Measurements from ENCODE around the gene MINDY3. TPM values are rescaled to one million over a fixed set of nuclear protein-coding genes. Genes with fewer than 3 reads are reported as not detected.
A peak's percentile ranks its signal among the peaks of the same experiment; 100 is the strongest.

The MINDY3 gene
- total and polyA plus RNA-seq, 10 donors: 16.1 to 35.0 (median 30.0) TPM

DNA sequence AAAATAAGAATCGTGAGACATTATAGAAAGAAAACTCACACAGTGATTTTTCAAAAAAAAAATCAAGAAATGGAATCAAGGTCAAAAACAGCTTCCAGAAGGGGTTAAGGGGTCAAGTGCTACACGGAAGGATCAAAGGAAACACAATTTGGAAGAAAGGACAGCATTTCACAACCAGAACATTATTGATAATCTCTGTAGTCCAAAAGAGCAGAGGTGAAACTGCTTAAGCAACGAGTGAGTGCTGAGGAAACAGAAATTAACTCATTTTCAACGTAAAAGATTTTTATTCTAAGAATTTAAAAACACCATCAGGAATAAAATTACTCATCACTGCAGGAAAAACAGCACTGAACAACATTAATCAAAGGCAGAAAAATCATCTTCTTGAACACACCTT is 23.5 kb downstream of the MINDY3 start:
- Histone ChIP-seq H3K36me3 (peaks cover 0 to 56% (median 21%) of the 10 kb centered on the region in 6 donors), H3K4me3 (no peak overlapping the region), H3K27me3 (replicated peaks in 1 of 7) (no peaks in the 10 kb centered on the region), H3K4me1 (peaks cover 0 to 22% (median 2%) of the 10 kb centered on the region in 6 donors), H3K9me3 (no peaks in the 10 kb centered on the region), H3K27ac (no peak overlapping the region)
- TF ChIP-seq, protein P1, sequence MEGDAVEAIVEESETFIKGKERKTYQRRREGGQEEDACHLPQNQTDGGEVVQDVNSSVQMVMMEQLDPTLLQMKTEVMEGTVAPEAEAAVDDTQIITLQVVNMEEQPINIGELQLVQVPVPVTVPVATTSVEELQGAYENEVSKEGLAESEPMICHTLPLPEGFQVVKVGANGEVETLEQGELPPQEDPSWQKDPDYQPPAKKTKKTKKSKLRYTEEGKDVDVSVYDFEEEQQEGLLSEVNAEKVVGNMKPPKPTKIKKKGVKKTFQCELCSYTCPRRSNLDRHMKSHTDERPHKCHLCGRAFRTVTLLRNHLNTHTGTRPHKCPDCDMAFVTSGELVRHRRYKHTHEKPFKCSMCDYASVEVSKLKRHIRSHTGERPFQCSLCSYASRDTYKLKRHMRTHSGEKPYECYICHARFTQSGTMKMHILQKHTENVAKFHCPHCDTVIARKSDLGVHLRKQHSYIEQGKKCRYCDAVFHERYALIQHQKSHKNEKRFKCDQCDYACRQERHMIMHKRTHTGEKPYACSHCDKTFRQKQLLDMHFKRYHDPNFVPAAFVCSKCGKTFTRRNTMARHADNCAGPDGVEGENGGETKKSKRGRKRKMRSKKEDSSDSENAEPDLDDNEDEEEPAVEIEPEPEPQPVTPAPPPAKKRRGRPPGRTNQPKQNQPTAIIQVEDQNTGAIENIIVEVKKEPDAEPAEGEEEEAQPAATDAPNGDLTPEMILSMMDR (IDR thresholded peaks at IDR 0.05 in 8 of 11, conservative IDR thresholded peaks at IDR 0.05 in 3 of 11): no peak
- TF ChIP-seq POLR2A (IDR thresholded peaks at IDR 0.05) (no peak), POLR2AphosphoS5 (IDR thresholded peaks at IDR 0.05) (no peak)
- intact Hi-C loops (cut with DNase I; ENCODE audit: low total_unique reads): no loop called here
- 44 to 70% (median 62%) methylated on average over 4 of the region's 4 CpGs for WGBS, 5 donors
- DNase-seq: no peak

DNA sequence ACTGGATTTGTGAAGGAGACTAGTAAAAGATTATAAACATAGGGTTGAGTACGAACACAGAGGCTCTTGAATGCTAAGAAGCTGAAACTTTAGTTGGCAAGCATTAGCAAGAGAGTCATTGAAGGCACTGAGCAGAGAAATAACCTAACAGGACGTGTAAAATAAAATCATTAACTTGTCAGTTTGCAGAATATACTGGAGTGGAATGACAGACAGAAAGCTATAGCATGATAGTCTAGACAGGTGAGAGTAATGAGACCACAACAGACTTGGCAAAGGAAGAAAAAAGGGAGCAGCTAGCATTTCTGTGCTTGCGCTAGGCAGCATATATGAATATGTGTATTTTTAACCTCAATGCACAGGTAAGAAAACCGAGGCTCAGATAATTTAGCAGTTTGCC is 30.8 kb downstream of the MINDY3 start:
- 79 to 95% (median 91%) methylated on average over 4 of the region's 4 CpGs for WGBS, 5 donors
- DNase-seq: no peak
- no peak for TF ChIP-seq POLR2A (IDR thresholded peaks at IDR 0.05)
- no peak for TF ChIP-seq POLR2AphosphoS5 (IDR thresholded peaks at IDR 0.05)
- TF ChIP-seq, protein P1 (IDR thresholded peaks at IDR 0.05 in 8 of 11, conservative IDR thresholded peaks at IDR 0.05 in 3 of 11): no peak
- H3K9me3 ChIP-seq: no peaks in the 10 kb centered on the region
- no peaks in the 10 kb centered on the region for H3K4me1 ChIP-seq
- no peak overlapping the region for H3K27ac ChIP-seq
- no peaks in the 10 kb centered on the region for H3K27me3 ChIP-seq (replicated peaks in 1 of 7)
- intact Hi-C loops (cut with DNase I; ENCODE audit: low total_unique reads): no loop called here
- no peak overlapping the region for H3K4me3 ChIP-seq
- H3K36me3 ChIP-seq: peaks cover 0 to 93% (median 28%) of the 10 kb centered on the region in 6 donors

DNA sequence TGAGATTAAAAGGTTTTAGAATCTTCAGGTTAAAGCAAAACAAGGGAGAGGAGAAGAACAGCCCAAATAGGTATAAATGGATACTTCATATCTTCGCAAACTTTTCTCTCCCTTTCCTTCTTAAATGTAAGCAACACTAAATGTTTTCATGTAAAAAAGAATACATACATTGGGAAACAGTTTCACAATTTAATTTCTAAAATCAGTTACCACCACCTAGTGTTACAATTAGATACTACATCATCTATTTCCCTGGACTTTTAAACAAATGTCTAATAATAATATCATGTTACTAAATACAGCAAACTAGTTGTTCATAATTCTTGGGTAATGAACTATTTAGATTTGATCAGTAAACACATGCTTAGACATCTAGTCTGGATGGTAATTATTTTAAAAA is 35.8 kb downstream of the MINDY3 start:
- no peaks in the 10 kb centered on the region for H3K9me3 ChIP-seq
- TF ChIP-seq, protein P1 (IDR thresholded peaks at IDR 0.05 in 8 of 11, conservative IDR thresholded peaks at IDR 0.05 in 3 of 11): peak in 8 of 11 experiments; percentile 11 to 66 (median 46)
- TF ChIP-seq POLR2A (IDR thresholded peaks at IDR 0.05): no peak
- no peak overlapping the region for H3K27ac ChIP-seq
- H3K4me3 ChIP-seq: no peak overlapping the region
- H3K4me1 ChIP-seq: no peaks in the 10 kb centered on the region
- DNase-seq: no peak
- 83 to 96% (median 88%) methylated on average over 1 of the region's 1 CpG for WGBS, 5 donors
- intact Hi-C loops (cut with DNase I; ENCODE audit: low total_unique reads): no loop called here
- peaks cover 0 to 91% (median 27%) of the 10 kb centered on the region in 6 donors for H3K36me3 ChIP-seq
- H3K27me3 ChIP-seq (replicated peaks in 1 of 7): no peaks in the 10 kb centered on the region

DNA sequence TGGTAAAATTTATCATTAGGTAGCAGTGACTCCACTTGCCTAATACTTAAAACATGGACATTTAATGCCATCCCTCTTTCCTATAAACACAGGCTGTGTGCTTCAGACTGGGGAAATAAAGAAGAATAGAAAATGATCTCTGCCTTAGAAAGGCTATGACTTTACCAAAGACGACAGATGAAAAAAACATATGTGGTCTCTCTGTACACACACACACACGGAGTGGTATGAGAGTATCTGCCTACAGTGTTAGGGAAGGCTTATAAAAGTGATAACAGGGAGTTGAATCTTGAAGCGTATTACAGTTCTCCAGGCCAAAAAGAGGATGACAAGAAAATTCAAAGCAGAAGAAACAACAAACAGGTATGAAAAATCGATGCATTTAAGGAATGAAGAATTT is 38.2 kb downstream of the MINDY3 start:
- Histone ChIP-seq H3K9me3 (no peaks in the 10 kb centered on the region), H3K36me3 (peaks cover 0 to 92% (median 30%) of the 10 kb centered on the region in 6 donors), H3K4me1 (peaks cover 0 to 8% (median 0%) of the 10 kb centered on the region in 6 donors), H3K4me3 (no peak overlapping the region), H3K27ac (no peak overlapping the region), H3K27me3 (replicated peaks in 1 of 7) (no peaks in the 10 kb centered on the region)
- 87 to 97% (median 89%) methylated on average over 4 of the region's 4 CpGs for whole genome bisulfite sequencing, 5 donors
- DNase-seq: no peak
- no peak for TF ChIP-seq POLR2AphosphoS5 (IDR thresholded peaks at IDR 0.05)
- TF ChIP-seq, protein P1 (IDR thresholded peaks at IDR 0.05 in 8 of 11, conservative IDR thresholded peaks at IDR 0.05 in 3 of 11): no peak
- no peak for TF ChIP-seq POLR2A (IDR thresholded peaks at IDR 0.05)
- intact Hi-C loops (cut with DNase I; ENCODE audit: low total_unique reads): no loop called here

Data from spleen (tissue), 11 donors.